SK-N-SH treated with all-trans-retinoic acid at 6 μM for 48 hours (cell line): ENCODE results near the gene TSEN2.

ENCODE experiments used
- ATAC-seq: fragments of 200-7000 bp; cut with Tn5 transposase; 3 replicates; pipeline ENCODE4 v1.9.1; 2020; ENCODE audit warnings: mild to moderate bottlenecking, moderate library complexity
- BACH2 ChIP-seq: fragments of 250-450 bp; sonication (Bioruptor Pico); IDR thresholded peaks from 2 replicates; pipeline ENCODE4 v1.9.0; 2021; ENCODE audit warnings: mild to moderate bottlenecking, borderline replicate concordance
- CSDC2 ChIP-seq: fragments of 250-450 bp; sonication (Bioruptor Pico); IDR thresholded peaks from 2 replicates; pipeline ENCODE4 v1.5.0; 2020; ENCODE audit warnings: mild to moderate bottlenecking, moderate library complexity
- ESRRG ChIP-seq: fragments of 250-450 bp; sonication (Bioruptor Pico); IDR thresholded peaks from 2 replicates; pipeline ENCODE4 v1.6.1; 2021; ENCODE audit warnings: mild to moderate bottlenecking
- GLIS3 ChIP-seq: fragments of 250-450 bp; sonication (Bioruptor Pico); IDR thresholded peaks from 2 replicates; pipeline ENCODE4 v1.5.0; 2020; ENCODE audit warnings: mild to moderate bottlenecking, moderate library complexity
- ISL1 ChIP-seq: fragments of 250-450 bp; sonication (Bioruptor Pico); IDR thresholded peaks from 2 replicates; pipeline ENCODE4 v2.1.2; 2022; ENCODE audit warnings: mild to moderate bottlenecking, moderate library complexity
- PPARA ChIP-seq: fragments of 250-450 bp; sonication (Bioruptor Pico); IDR thresholded peaks from 2 replicates; pipeline ENCODE4 v1.5.0; 2020; ENCODE audit warnings: mild to moderate bottlenecking, borderline replicate concordance
- SNAI2 ChIP-seq: fragments of 250-450 bp; sonication (Bioruptor Pico); IDR thresholded peaks from 2 replicates; pipeline ENCODE4 v1.5.0; 2020; ENCODE audit warnings: mild to moderate bottlenecking, moderate library complexity
- TOX ChIP-seq: fragments of 250-450 bp; sonication (Bioruptor Pico); IDR thresholded peaks from 2 replicates; pipeline ENCODE4 v1.8.0; 2021; ENCODE audit warnings: mild to moderate bottlenecking, moderate library complexity, borderline replicate concordance
- ZC3H10 ChIP-seq: fragments of 250-450 bp; sonication (Bioruptor Pico); IDR thresholded peaks from 2 replicates; pipeline ENCODE4 v1.5.1; 2021; ENCODE audit warnings: mild to moderate bottlenecking, moderate library complexity
- ZFP3 ChIP-seq: fragments of 250-450 bp; sonication (Bioruptor Pico); IDR thresholded peaks from 2 replicates; pipeline ENCODE4 v1.5.0; 2020; ENCODE audit warnings: mild to moderate bottlenecking, moderate library complexity
- ZFP30 ChIP-seq: fragments of 450-650 bp; formaldehyde crosslinking; IDR thresholded peaks from 2 replicates; pipeline ENCODE4 v1.5.0; 2022; ENCODE audit warnings: mild to moderate bottlenecking, moderate library complexity
- ZNF565 ChIP-seq: fragments of 450-650 bp; formaldehyde crosslinking; conservative IDR thresholded peaks from 2 replicates; pipeline ENCODE4 v1.5.0; 2020; ENCODE audit warnings: low read depth, mild to moderate bottlenecking, moderate library complexity
- ZNF70 ChIP-seq: fragments of 450-650 bp; formaldehyde crosslinking; IDR thresholded peaks from 2 replicates; pipeline ENCODE4 v1.5.0; 2020; ENCODE audit warnings: mild to moderate bottlenecking, moderate library complexity
- TF ChIP-seq, protein P1 (sequence below): fragments of 250-450 bp; sonication (Bioruptor Pico); IDR thresholded peaks from 2 replicates; pipeline ENCODE4 v1.5.1; 2020; ENCODE audit warnings: low read depth, mild to moderate bottlenecking, moderate library complexity
- TF ChIP-seq, protein P2 (sequence below): fragments of 250-450 bp; sonication (Bioruptor Pico); IDR thresholded peaks from 2 replicates; pipeline ENCODE4 v1.5.0; 2020; ENCODE audit warnings: mild to moderate bottlenecking, moderate library complexity
- TF ChIP-seq, protein P3 (sequence below): fragments of 250-450 bp; sonication (Bioruptor Pico); IDR thresholded peaks from 2 replicates; pipeline ENCODE4 v1.8.0; 2020; ENCODE audit warnings: mild to moderate bottlenecking, moderate library complexity, borderline replicate concordance
- TF ChIP-seq, protein P4 (sequence below): fragments of 250-450 bp; sonication (Bioruptor Pico); IDR thresholded peaks from 2 replicates; pipeline ENCODE4 v1.8.0; 2021; ENCODE audit warnings: low read depth, mild to moderate bottlenecking, moderate library complexity, borderline replicate concordance

Gene TSEN2

DNA sequence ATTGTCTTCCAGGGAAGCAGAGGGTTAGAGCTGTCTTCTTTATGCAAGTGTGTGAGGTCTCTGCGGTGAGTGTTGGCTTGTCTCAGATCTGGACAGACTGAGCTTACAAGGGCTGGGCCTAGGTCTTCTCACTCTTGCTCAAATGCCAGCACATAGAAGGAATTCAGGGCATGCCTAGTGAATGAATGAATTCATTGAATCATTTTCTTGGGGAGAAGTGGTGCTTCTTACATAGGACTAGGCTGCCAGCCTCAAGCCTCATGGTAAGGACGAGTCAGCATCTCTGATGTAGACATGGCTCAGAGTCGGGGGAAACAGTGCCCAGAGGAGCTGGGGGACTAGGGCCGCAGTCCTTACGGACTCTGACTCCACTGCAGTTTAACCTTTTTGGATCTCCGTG lies 89.9 kb downstream of the TSEN2 start:
- ATAC-seq = no peak

DNA sequence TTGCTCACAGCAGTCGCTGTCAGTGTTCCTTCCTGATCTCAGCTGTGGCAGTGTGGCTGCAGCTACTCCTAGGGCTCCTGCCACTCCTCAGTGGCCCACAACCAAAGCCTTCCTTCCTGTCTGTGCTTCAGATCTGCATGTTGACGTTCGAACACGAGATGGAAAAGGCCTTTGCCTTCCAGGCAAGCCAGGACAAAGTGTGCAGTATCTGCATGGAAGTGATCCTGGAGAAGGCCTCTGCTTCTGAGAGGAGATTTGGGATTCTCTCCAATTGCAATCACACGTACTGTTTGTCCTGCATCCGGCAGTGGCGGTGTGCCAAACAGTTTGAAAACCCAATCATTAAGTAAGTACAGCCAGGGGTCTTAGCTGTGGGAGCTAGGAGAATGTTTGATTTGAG lies 90.4 kb downstream of the TSEN2 start:
- ATAC-seq = no peak
- TF ChIP-seq ZC3H10 (no peak), GLIS3 (CRISPR knock-in tag) (no peak), PPARA (no peak), CSDC2 (CRISPR knock-in tag) (no peak), TOX (CRISPR knock-in tag) (no peak), ZNF565 (CRISPR knock-in tag) (no peak), ESRRG (CRISPR knock-in tag) (no peak), ZFP3 (no peak), ZFP30 (CRISPR knock-in tag) (no peak), BACH2 (no peak), ISL1 (no peak)
- TF ChIP-seq, protein P1, sequence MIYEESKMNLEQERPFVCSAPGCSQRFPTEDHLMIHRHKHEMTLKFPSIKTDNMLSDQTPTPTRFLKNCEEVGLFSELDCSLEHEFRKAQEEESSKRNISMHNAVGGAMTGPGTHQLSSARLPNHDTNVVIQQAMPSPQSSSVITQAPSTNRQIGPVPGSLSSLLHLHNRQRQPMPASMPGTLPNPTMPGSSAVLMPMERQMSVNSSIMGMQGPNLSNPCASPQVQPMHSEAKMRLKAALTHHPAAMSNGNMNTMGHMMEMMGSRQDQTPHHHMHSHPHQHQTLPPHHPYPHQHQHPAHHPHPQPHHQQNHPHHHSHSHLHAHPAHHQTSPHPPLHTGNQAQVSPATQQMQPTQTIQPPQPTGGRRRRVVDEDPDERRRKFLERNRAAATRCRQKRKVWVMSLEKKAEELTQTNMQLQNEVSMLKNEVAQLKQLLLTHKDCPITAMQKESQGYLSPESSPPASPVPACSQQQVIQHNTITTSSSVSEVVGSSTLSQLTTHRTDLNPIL (CRISPR knock-in tag) = no peak
- TF ChIP-seq, protein P2, sequence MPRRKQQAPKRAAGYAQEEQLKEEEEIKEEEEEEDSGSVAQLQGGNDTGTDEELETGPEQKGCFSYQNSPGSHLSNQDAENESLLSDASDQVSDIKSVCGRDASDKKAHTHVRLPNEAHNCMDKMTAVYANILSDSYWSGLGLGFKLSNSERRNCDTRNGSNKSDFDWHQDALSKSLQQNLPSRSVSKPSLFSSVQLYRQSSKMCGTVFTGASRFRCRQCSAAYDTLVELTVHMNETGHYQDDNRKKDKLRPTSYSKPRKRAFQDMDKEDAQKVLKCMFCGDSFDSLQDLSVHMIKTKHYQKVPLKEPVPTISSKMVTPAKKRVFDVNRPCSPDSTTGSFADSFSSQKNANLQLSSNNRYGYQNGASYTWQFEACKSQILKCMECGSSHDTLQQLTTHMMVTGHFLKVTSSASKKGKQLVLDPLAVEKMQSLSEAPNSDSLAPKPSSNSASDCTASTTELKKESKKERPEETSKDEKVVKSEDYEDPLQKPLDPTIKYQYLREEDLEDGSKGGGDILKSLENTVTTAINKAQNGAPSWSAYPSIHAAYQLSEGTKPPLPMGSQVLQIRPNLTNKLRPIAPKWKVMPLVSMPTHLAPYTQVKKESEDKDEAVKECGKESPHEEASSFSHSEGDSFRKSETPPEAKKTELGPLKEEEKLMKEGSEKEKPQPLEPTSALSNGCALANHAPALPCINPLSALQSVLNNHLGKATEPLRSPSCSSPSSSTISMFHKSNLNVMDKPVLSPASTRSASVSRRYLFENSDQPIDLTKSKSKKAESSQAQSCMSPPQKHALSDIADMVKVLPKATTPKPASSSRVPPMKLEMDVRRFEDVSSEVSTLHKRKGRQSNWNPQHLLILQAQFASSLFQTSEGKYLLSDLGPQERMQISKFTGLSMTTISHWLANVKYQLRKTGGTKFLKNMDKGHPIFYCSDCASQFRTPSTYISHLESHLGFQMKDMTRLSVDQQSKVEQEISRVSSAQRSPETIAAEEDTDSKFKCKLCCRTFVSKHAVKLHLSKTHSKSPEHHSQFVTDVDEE (CRISPR knock-in tag) = no peak
- TF ChIP-seq, protein P3, sequence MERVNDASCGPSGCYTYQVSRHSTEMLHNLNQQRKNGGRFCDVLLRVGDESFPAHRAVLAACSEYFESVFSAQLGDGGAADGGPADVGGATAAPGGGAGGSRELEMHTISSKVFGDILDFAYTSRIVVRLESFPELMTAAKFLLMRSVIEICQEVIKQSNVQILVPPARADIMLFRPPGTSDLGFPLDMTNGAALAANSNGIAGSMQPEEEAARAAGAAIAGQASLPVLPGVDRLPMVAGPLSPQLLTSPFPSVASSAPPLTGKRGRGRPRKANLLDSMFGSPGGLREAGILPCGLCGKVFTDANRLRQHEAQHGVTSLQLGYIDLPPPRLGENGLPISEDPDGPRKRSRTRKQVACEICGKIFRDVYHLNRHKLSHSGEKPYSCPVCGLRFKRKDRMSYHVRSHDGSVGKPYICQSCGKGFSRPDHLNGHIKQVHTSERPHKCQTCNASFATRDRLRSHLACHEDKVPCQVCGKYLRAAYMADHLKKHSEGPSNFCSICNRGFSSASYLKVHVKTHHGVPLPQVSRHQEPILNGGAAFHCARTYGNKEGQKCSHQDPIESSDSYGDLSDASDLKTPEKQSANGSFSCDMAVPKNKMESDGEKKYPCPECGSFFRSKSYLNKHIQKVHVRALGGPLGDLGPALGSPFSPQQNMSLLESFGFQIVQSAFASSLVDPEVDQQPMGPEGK (CRISPR knock-in tag) = no peak
- TF ChIP-seq, protein P4, sequence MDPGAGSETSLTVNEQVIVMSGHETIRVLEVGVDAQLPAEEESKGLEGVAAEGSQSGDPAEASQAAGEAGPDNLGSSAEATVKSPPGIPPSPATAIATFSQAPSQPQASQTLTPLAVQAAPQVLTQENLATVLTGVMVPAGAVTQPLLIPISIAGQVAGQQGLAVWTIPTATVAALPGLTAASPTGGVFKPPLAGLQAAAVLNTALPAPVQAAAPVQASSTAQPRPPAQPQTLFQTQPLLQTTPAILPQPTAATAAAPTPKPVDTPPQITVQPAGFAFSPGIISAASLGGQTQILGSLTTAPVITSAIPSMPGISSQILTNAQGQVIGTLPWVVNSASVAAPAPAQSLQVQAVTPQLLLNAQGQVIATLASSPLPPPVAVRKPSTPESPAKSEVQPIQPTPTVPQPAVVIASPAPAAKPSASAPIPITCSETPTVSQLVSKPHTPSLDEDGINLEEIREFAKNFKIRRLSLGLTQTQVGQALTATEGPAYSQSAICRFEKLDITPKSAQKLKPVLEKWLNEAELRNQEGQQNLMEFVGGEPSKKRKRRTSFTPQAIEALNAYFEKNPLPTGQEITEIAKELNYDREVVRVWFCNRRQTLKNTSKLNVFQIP (CRISPR knock-in tag) = no peak

More for the DNA sequence above, 89.9 kb downstream of the TSEN2 start:
- TF ChIP-seq ZNF565 (CRISPR knock-in tag) (no peak), GLIS3 (CRISPR knock-in tag) (no peak), SNAI2 (no peak), CSDC2 (CRISPR knock-in tag) (no peak), ZNF70 (CRISPR knock-in tag) (no peak), PPARA (no peak), ZFP3 (no peak), BACH2 (no peak)
- TF ChIP-seq, protein P1 (CRISPR knock-in tag) = no peak
- TF ChIP-seq, protein P2 (CRISPR knock-in tag) = no peak
- TF ChIP-seq, protein P3 (CRISPR knock-in tag) = no peak
- TF ChIP-seq, protein P4 (CRISPR knock-in tag) = no peak
- TF ChIP-seq, all 23 proteins: peak for 0
